Mesendoderm (in vitro differentiated cells): ENCODE results near the gene GYPC.

Source experiments
- DNase-seq: peaks from one replicate; pipeline ENCODE4 v3.0.0; 2013
- H2AK5ac ChIP-seq: 2 replicates; pipeline ENCODE4 v1.6.1; 2013; ENCODE audit warnings: low read length, inconsistent platforms
- H2BK120ac ChIP-seq: 2 replicates; pipeline ENCODE4 v1.6.1; 2013; ENCODE audit warnings: low read depth, mild to moderate bottlenecking, low read length, moderate library complexity, mixed read lengths
- H2BK15ac ChIP-seq: replicated peaks from 2 replicates; pipeline ENCODE4 v1.6.1; 2013; ENCODE audit warnings: low read depth, mild to moderate bottlenecking, moderate library complexity
- H2BK5ac ChIP-seq: 2 replicates; pipeline ENCODE4 v1.6.1; 2013; ENCODE audit warnings: low read length, inconsistent platforms
- H3K18ac ChIP-seq: 2 replicates; pipeline ENCODE4 v1.6.1; 2013; ENCODE audit warnings: mild to moderate bottlenecking, low read length, mixed read lengths
- H3K23ac ChIP-seq: one replicate; pipeline ENCODE4 v1.6.1; 2013; ENCODE audit warnings: low read length
- H3K27ac ChIP-seq: 2 replicates; pipeline ENCODE4 v1.5.1; 2013; ENCODE audit warnings: low read depth, mild to moderate bottlenecking, inconsistent platforms, low read length, moderate library complexity
- H3K27me3 ChIP-seq: 2 replicates; pipeline ENCODE4 v1.6.1; 2013; ENCODE audit warnings: low read length, control low read depth, mild to moderate bottlenecking, inconsistent platforms; ENCODE audit not compliant: insufficient read depth, poor library complexity
- H3K36me3 ChIP-seq: 2 replicates; pipeline ENCODE4 v1.6.1; 2013; ENCODE audit warnings: low read length, inconsistent platforms; ENCODE audit not compliant: control insufficient read depth, insufficient read depth
- H3K4ac ChIP-seq: one replicate; pipeline ENCODE4 v1.6.1; 2013; ENCODE audit warnings: low read depth, mild to moderate bottlenecking, low read length, moderate library complexity
- H3K4me1 ChIP-seq: 2 replicates; pipeline ENCODE4 v1.6.1; 2013; ENCODE audit warnings: low read depth, low read length, inconsistent platforms; ENCODE audit not compliant: control insufficient read depth
- H3K4me2 ChIP-seq: 2 replicates; pipeline ENCODE4 v1.6.1; 2013; ENCODE audit warnings: low read length
- H3K4me3 ChIP-seq: 2 replicates; pipeline ENCODE4 v1.5.1; 2013; ENCODE audit warnings: mild to moderate bottlenecking, low read length
- H3K56ac ChIP-seq: one replicate; pipeline ENCODE4 v1.6.1; 2013; ENCODE audit warnings: low read length
- H3K79me1 ChIP-seq: 2 replicates; pipeline ENCODE4 v1.6.1; 2013; ENCODE audit warnings: low read length, inconsistent platforms
- H3K79me2 ChIP-seq: 2 replicates; pipeline ENCODE4 v1.6.1; 2013; ENCODE audit warnings: mild to moderate bottlenecking, low read length; ENCODE audit not compliant: control insufficient read depth, insufficient read depth
- H3K9ac ChIP-seq: 2 replicates; pipeline ENCODE4 v1.6.1; 2013; ENCODE audit warnings: low read length, inconsistent platforms
- H4K5ac ChIP-seq: one replicate; pipeline ENCODE4 v1.6.1; 2013; ENCODE audit warnings: low read length
- H4K8ac ChIP-seq: one replicate; pipeline ENCODE4 v1.6.1; 2013; ENCODE audit warnings: low read depth, mild to moderate bottlenecking, control low read depth, low read length, moderate library complexity
- WGBS: extraction: QIAGEN DNeasy Blood & Tissue Kit; methylation state at CpG from one replicate; pipeline ENCODE4 v1.1.7; 2013; ENCODE audit warnings: low lambda C conversion rate, missing lambda C conversion rate; ENCODE audit not compliant: insufficient coverage; ENCODE audit errors: extremely low coverage; 5-methylcytosine and 5-hydroxymethylcytosine counted together

The GYPC gene

DNA sequence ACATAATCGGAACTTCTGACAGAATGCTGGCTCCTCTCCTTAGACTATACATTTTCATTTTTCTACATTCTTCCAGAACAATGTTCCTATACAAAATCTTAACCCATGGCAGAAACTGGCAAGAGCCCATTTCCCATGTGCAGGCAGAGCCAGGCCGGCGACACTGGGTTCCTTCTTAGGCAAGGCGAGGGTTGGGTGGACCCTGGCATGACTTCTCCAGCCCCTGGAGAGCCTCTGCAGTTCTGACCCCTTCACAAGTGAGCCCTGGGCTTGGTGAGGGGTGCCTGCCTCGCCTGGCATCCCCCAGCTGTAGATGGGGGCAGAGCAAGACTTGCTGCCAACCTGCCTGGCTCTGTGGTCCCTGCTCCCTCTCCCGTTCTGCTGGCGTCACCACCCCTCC, 5.0 kb downstream of the GYPC start:
- H3K4me1 ChIP-seq = peaks cover 10% of the 10 kb centered on the region
- no peak overlapping the region for H2BK5ac ChIP-seq
- no peak overlapping the region for H2AK5ac ChIP-seq
- WGBS = no CpG with 5 or more reads among the region's 7 CpGs
- H3K56ac ChIP-seq = no peak overlapping the region
- DNase-seq = no peak
- H3K4me2 ChIP-seq = no peak overlapping the region
- no peaks in the 10 kb centered on the region for H3K36me3 ChIP-seq
- no peak overlapping the region for H4K8ac ChIP-seq
- no peak overlapping the region for H2BK120ac ChIP-seq
- H3K27ac ChIP-seq = no peak overlapping the region
- peaks cover 22% of the 10 kb centered on the region for H3K79me1 ChIP-seq
- no peak overlapping the region for H3K9ac ChIP-seq
- no peak overlapping the region for H4K5ac ChIP-seq
- H3K27me3 ChIP-seq = no peaks in the 10 kb centered on the region
- peaks cover 10% of the 10 kb centered on the region for H3K79me2 ChIP-seq
- H3K23ac ChIP-seq = no peak overlapping the region
- no peak overlapping the region for H3K4me3 ChIP-seq
- H3K4ac ChIP-seq = no peak overlapping the region
- no peak overlapping the region for H2BK15ac ChIP-seq
- no peak overlapping the region for H3K18ac ChIP-seq

DNA sequence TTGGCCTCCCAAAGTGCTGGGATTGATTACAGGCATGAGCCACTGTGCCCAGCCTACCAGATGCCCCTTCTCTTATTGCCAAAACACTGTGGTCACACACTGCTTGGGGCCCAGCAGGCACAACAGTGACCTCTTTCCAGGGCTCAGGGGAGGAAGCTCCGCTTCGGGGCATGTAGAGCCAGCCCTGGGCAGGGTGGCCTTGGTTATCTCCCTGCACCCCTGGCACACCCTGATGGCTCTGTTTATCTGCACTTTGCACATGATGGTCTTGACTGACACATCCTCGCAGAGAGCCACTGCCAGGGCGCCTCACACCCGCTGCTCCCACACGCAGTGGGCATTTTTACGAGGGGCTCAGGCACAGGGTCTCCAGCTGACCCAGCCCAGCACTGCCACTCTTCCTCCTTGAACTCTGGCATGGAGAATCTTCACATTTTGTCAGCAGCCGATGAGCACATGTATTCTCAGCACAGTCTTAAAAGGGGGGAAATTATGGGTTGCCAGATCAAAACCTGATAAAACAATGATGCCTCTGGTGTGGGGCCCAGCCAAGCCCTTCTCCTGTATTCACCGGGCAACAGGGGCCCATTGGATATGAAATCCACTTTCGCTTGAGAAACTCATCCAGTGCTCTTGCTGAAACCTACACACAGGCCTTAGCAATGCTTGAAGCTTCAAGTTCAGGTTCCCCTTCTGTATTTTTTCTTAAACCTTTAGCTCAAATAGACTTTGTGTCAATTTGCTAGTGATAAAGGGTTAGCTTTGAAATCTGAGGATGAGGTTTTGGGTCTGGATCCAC, 5.9 kb downstream of the GYPC start:
- no peaks in the 10 kb centered on the region for H3K27me3 ChIP-seq
- no peak overlapping the region for H3K18ac ChIP-seq
- peaks cover 22% of the 10 kb centered on the region for H3K79me1 ChIP-seq
- peaks cover 10% of the 10 kb centered on the region for H3K4me1 ChIP-seq
- no peak overlapping the region for H3K4me2 ChIP-seq
- H3K4ac ChIP-seq = no peak overlapping the region
- peaks cover 10% of the 10 kb centered on the region for H3K79me2 ChIP-seq
- WGBS = no CpG with 5 or more reads among the region's 10 CpGs
- no peak overlapping the region for H3K56ac ChIP-seq
- H3K9ac ChIP-seq = no peak overlapping the region
- H3K23ac ChIP-seq = no peak overlapping the region
- H4K5ac ChIP-seq = no peak overlapping the region
- DNase-seq = no peak
- H2BK5ac ChIP-seq = no peak overlapping the region
- no peak overlapping the region for H3K4me3 ChIP-seq
- H4K8ac ChIP-seq = no peak overlapping the region
- no peak overlapping the region for H2BK120ac ChIP-seq
- H3K36me3 ChIP-seq = no peaks in the 10 kb centered on the region
- H2BK15ac ChIP-seq = no peak overlapping the region
- no peak overlapping the region for H2AK5ac ChIP-seq
- H3K27ac ChIP-seq = no peak overlapping the region

DNA sequence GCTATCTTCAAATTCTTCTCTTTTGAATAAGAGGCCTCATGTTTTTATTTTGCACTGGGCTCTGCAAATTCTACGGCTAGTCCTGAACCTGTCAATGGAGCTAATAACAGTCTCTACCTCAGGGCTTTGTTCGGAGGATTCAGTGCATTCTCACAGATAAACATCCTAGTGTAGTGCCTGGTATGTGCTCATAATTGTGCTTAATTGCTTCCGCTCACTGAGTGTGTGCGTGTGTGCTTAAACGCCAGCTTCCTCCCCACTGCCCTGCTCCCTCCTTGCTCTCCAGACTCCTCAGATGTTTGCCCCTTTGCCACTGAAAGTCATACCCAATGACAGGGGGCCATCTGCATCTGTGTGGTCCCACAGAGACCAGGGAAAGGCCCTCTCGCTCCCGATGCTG, 6.7 kb downstream of the GYPC start:
- Histone ChIP-seq H2BK15ac (no peak overlapping the region), H3K4me2 (no peak overlapping the region), H3K79me1 (peaks cover 22% of the 10 kb centered on the region), H3K36me3 (no peaks in the 10 kb centered on the region), H3K79me2 (peaks cover 10% of the 10 kb centered on the region), H2BK5ac (no peak overlapping the region), H2BK120ac (no peak overlapping the region), H3K4ac (no peak overlapping the region), H2AK5ac (no peak overlapping the region), H3K56ac (no peak overlapping the region), H4K5ac (no peak overlapping the region), H3K27me3 (no peaks in the 10 kb centered on the region), H4K8ac (no peak overlapping the region), H3K23ac (no peak overlapping the region), H3K27ac (no peak overlapping the region), H3K4me3 (no peak overlapping the region), H3K18ac (no peak overlapping the region), H3K9ac (no peak overlapping the region), H3K4me1 (peaks cover 10% of the 10 kb centered on the region)
- WGBS = no CpG with 5 or more reads among the region's 7 CpGs
- no peak for DNase-seq

DNA sequence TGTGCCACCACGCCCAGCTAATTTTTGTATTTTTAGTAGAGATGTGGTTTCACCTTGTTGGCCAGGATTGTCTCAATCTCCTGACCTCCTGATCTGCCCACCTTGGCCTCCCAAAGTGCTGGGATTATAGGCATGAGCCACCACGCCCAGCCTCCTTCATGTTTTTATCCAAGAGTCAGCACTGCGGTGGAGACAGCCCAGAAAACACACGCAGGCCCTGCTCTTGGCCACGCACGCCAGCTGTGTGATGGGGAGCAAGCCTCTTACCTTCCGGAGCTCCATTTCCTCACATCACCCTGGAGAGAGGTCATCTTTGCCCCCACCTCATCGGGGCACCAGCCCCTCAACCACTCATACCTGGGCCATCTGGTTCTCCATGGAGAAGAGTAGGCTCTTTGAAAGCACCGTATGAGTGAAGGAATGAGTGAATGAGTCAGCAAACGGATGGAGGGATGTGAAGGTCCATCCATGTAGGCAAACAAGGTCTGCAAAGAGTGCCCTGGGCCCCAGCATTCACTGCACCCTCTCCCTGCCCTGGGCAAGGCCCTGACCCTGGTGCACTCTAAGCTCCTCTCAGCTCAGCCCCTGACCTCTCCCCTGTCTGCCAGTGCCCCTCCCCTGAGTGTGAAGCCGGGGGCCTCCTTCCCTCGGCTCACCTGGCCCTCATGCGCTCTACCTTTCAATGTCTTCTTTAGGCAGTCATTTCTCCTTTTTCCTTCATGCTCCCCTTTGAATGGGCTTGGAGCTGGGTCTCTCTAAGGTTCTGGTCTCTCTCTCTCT, 7.4 kb downstream of the GYPC start:
- WGBS = no CpG with 5 or more reads among the region's 13 CpGs
- Histone ChIP-seq H3K79me1 (peaks cover 23% of the 10 kb centered on the region), H3K4me1 (peaks cover 5% of the 10 kb centered on the region), H4K8ac (no peak overlapping the region), H3K4me3 (no peak overlapping the region), H2BK15ac (no peak overlapping the region), H3K4ac (no peak overlapping the region), H4K5ac (no peak overlapping the region), H2AK5ac (no peak overlapping the region), H3K36me3 (no peaks in the 10 kb centered on the region), H3K18ac (no peak overlapping the region), H2BK5ac (no peak overlapping the region), H3K79me2 (peaks cover 10% of the 10 kb centered on the region), H3K23ac (peak overlapping the region; percentile 6), H2BK120ac (no peak overlapping the region), H3K56ac (no peak overlapping the region), H3K4me2 (no peak overlapping the region), H3K27ac (no peak overlapping the region), H3K9ac (no peak overlapping the region), H3K27me3 (no peaks in the 10 kb centered on the region)
- DNase-seq = no peak

DNA sequence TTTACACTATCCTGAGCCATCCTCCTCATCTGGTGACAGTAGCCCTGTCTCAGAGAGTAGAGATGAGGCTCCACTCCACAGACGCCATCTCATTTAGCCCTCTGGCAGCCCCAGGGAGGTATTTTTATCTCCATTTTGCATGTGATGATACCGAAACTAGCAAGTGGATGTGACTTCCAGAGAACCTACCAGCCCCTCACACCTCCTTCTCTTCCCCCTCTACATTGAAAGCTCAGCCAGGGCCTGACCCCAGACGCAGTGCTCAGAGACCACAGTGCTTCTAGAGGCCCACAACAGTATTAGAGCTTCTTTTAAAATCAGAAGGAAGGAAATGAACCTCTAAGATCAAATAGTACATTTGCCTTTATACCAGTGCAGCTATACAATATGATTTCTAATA, 8.3 kb downstream of the GYPC start:
- H3K4ac ChIP-seq = no peak overlapping the region
- no peak overlapping the region for H3K9ac ChIP-seq
- peaks cover 4% of the 10 kb centered on the region for H3K4me1 ChIP-seq
- peaks cover 21% of the 10 kb centered on the region for H3K79me1 ChIP-seq
- no peak overlapping the region for H3K23ac ChIP-seq
- WGBS = no CpG with 5 or more reads among the region's 3 CpGs
- no peak overlapping the region for H4K5ac ChIP-seq
- no peak for DNase-seq
- H3K4me3 ChIP-seq = no peak overlapping the region
- H3K79me2 ChIP-seq = peaks cover 8% of the 10 kb centered on the region
- H2AK5ac ChIP-seq = no peak overlapping the region
- no peaks in the 10 kb centered on the region for H3K36me3 ChIP-seq
- no peak overlapping the region for H2BK15ac ChIP-seq
- H2BK5ac ChIP-seq = no peak overlapping the region
- no peak overlapping the region for H3K4me2 ChIP-seq
- no peak overlapping the region for H4K8ac ChIP-seq
- H2BK120ac ChIP-seq = no peak overlapping the region
- H3K27me3 ChIP-seq = no peaks in the 10 kb centered on the region
- no peak overlapping the region for H3K27ac ChIP-seq
- H3K18ac ChIP-seq = no peak overlapping the region
- H3K56ac ChIP-seq = no peak overlapping the region
